ENCODE data around the gene GLIS2. TPM values are rescaled to one million over a fixed set of nuclear protein-coding genes. Genes with fewer than 3 reads are reported as not detected.

The GLIS2 gene
- polyA plus RNA-seq, 2 of the 4 experiments (the other 2 are of a cell fraction): 5.5 to 15.8 TPM

- DNase-seq (ENCODE audit: low read depth in 1 of 2, low spot score in 1 of 2): peak; percentile 54 to 82
- no peak for FAIRE-seq
- H3K27ac ChIP-seq: peak overlapping the region; percentile 74 to 94
- peak overlapping the region; percentile 70 for H3K4me3 ChIP-seq
- peak; percentile 43 to 61 for ATAC-seq
- WGBS (ENCODE audit: missing lambda C conversion rate): 8% methylated on average over 6 of the region's 10 CpGs
- TF ChIP-seq CEBPB (IDR thresholded peaks at IDR 0.05) (peak in 1 of 2 experiments; percentile 49; a peak in 1 of 4 replicates), HOXB5 (CRISPR knock-in tag; IDR thresholded peaks at IDR 0.05) (no peak), FOXS1 (CRISPR knock-in tag; IDR thresholded peaks at IDR 0.05) (no peak), GATA3 (IDR thresholded peaks at IDR 0.05; ENCODE audit: borderline replicate concordance) (peak; percentile 37; the same call in 1 of the 2 replicates), RARB (CRISPR knock-in tag; IDR thresholded peaks at IDR 0.05) (no peak), PBX3 (IDR thresholded peaks at IDR 0.05) (peak; percentile 39; the same call in 1 of the 2 replicates), HMGXB4 (CRISPR knock-in tag; IDR thresholded peaks at IDR 0.05; ENCODE audit: borderline replicate concordance) (no peak), PHF8 (IDR thresholded peaks at IDR 0.05; ENCODE audit: borderline replicate concordance, low read depth) (no peak), SREBF2 (IDR thresholded peaks at IDR 0.05) (no peak), KDM5A (IDR thresholded peaks at IDR 0.05) (no peak), EP300 (IDR thresholded peaks at IDR 0.05) (no peak; a peak in 1 of 5 replicates), ZFP36 (IDR thresholded peaks at IDR 0.05; ENCODE audit: borderline replicate concordance, partially characterized antibody) (no peak), CBX2 (IDR thresholded peaks at IDR 0.05; ENCODE audit: borderline replicate concordance, low read depth) (no peak), NR3C1 (IDR thresholded peaks at IDR 0.05) (no peak)
- TF ChIP-seq, protein P1, sequence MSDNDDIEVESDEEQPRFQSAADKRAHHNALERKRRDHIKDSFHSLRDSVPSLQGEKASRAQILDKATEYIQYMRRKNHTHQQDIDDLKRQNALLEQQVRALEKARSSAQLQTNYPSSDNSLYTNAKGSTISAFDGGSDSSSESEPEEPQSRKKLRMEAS (IDR thresholded peaks at IDR 0.05): 0 out of 2 replicates have a peak, but pooled peaks have one; percentile 52
- TF ChIP-seq, protein P2, sequence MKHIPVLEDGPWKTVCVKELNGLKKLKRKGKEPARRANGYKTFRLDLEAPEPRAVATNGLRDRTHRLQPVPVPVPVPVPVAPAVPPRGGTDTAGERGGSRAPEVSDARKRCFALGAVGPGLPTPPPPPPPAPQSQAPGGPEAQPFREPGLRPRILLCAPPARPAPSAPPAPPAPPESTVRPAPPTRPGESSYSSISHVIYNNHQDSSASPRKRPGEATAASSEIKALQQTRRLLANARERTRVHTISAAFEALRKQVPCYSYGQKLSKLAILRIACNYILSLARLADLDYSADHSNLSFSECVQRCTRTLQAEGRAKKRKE (CRISPR knock-in tag; IDR thresholded peaks at IDR 0.05; ENCODE audit: low read depth): no peak
- H3K4me2 ChIP-seq: peak overlapping the region; percentile 97
- ChIA-PET POLR2A (interaction anchor here (0.6 to 1.0 kb wide), 2 partner anchors 30 to 73 kb away, joined by 4 to 6 read pairs; no protein-coding TSS in a partner anchor), CTCF (interaction anchor here (0.5 to 25.9 kb wide), 10 partner anchors 8 to 119 kb away, joined by 3 to 638 read pairs (median 4); no protein-coding TSS in a partner anchor)
- H3K9me3 ChIP-seq: no peaks in the 10 kb centered on the region
- peaks cover 74% of the 10 kb centered on the region for H3K4me1 ChIP-seq
Measured at GRCh38 chr16:4372578-4373355, 56.9 kb downstream of the GLIS2 start.

GRCh38 chr16:4373356-4373908, 57.6 kb downstream of the GLIS2 start:
- Histone ChIP-seq H3K4me1 (peaks cover 80% of the 10 kb centered on the region), H3K9me3 (no peaks in the 10 kb centered on the region), H3K27ac (peak overlapping the region; percentile 68 to 94), H3K4me2 (peak overlapping the region; percentile 97), H3K4me3 (peak overlapping the region; percentile 27; the same call in 1 of the 3 replicates)
- peak; percentile 37 to 45 for ATAC-seq
- peak in 1 of 2 experiments; percentile 56 for DNase-seq (ENCODE audit: low read depth in 1 of 2, low spot score in 1 of 2)
- TF ChIP-seq, protein P1 (IDR thresholded peaks at IDR 0.05): 0 out of 2 replicates have a peak, but pooled peaks have one; percentile 8
- no peak for TF ChIP-seq KDM1A (IDR thresholded peaks at IDR 0.05; ENCODE audit: low read depth)
- no peak for TF ChIP-seq POLR2AphosphoS2 (conservative IDR thresholded peaks at IDR 0.05; ENCODE audit: low read length)
- TF ChIP-seq EHMT2 (IDR thresholded peaks at IDR 0.05; ENCODE audit: low read depth): no peak
- CTCF ChIA-PET: interaction anchor here (0.8 to 25.9 kb wide), 10 partner anchors 9 to 120 kb away, joined by 3 to 638 read pairs (median 4); no protein-coding TSS in a partner anchor
- WGBS (ENCODE audit: missing lambda C conversion rate): 5% methylated on average over 9 of the region's 9 CpGs
- no peak for FAIRE-seq
- POLR2A ChIA-PET: interaction anchor here (0.5 to 1.0 kb wide), 2 partner anchors 29 to 100 kb away, joined by 4 read pairs; no protein-coding TSS in a partner anchor

All from A549 (cell line).